GM10847 (cell line): ENCODE measurements around the gene ACTRT1.

ENCODE experiments used
- POLR2A ChIP-seq: IDR thresholded peaks from 2 replicates; pipeline ENCODE4 v1.6.1; 2011; ENCODE audit not compliant: insufficient read length; ENCODE audit errors: extremely low read depth

Gene ACTRT1

GRCh38 chrX:128052303-128052702, at the start of gene ACTRT1:
ACTRT1 (minus strand) TSS chrX:128052403; CDS start chrX:128052206, 197 bp downstream.
- no peak for TF ChIP-seq POLR2A

- no peak for TF ChIP-seq POLR2A
Measured at GRCh38 chrX:128078545-128078944, 26.3 kb upstream of the ACTRT1 start.

- TF ChIP-seq POLR2A, result no peak
Measured at GRCh38 chrX:128057421-128057820, 5.2 kb upstream of the ACTRT1 start.

GRCh38 chrX:128051526-128051925, 677 bp downstream of the ACTRT1 start:
- TF ChIP-seq POLR2A, result no peak

GRCh38 chrX:128035318-128035717, 16.9 kb downstream of the ACTRT1 start:
- TF ChIP-seq POLR2A, result no peak

GRCh38 chrX:128021566-128021965, 30.6 kb downstream of the ACTRT1 start:
- TF ChIP-seq POLR2A, result no peak

GRCh38 chrX:128020701-128021100, 31.5 kb downstream of the ACTRT1 start:
- no peak for TF ChIP-seq POLR2A

GRCh38 chrX:128019218-128019617, 33.0 kb downstream of the ACTRT1 start:
- TF ChIP-seq POLR2A, result no peak

GRCh38 chrX:128012015-128012414, 40.2 kb downstream of the ACTRT1 start:
- no peak for TF ChIP-seq POLR2A

GRCh38 chrX:128007882-128008281, 44.3 kb downstream of the ACTRT1 start:
- TF ChIP-seq POLR2A, result no peak
